Natural killer cell (primary cell): ENCODE results near the gene PEPD. TPM values are rescaled to one million over a fixed set of nuclear protein-coding genes. Genes with fewer than 3 reads are reported as not detected.
A peak's percentile ranks its signal among the peaks of the same experiment; 100 is the strongest.

Source experiments
- ATAC-seq, 3 donors: fragments of 150-1000 bp in 2 of 3; fragments of 200-7000 bp in 1 of 3; cut with Tn5 transposase; 1 replicate in 1 of 3; 2 replicates in 2 of 3; pipeline ENCODE4 v1.10.0; 2021; ENCODE audit warnings: mild to moderate bottlenecking in 2 of 3, moderate library complexity in 2 of 3
- DNase-seq, 2 donors: peaks; one replicate each; pipeline versions ENCODE4 v3.0.0 to v3.0.0-alpha.2; 2013 to 2021; ENCODE audit warnings: mixed read lengths in 1 of 2
- H3K27ac ChIP-seq: one replicate; pipeline ENCODE4 v1.5.1; 2013; ENCODE audit warnings: mild to moderate bottlenecking, low read length
- H3K27me3 ChIP-seq: one replicate; pipeline ENCODE4 v1.6.1; 2013; ENCODE audit warnings: low read length; ENCODE audit not compliant: control insufficient read depth, insufficient read depth
- H3K36me3 ChIP-seq: one replicate; pipeline ENCODE4 v1.6.1; 2013; ENCODE audit warnings: low read length; ENCODE audit not compliant: control insufficient read depth, insufficient read depth
- H3K4me1 ChIP-seq: one replicate; pipeline ENCODE4 v1.6.1; 2013; ENCODE audit warnings: low read length; ENCODE audit not compliant: control insufficient read depth, insufficient read depth
- H3K4me3 ChIP-seq: one replicate; pipeline ENCODE4 v1.5.1; 2013; ENCODE audit warnings: low read length
- H3K9me3 ChIP-seq: one replicate; pipeline ENCODE4 v1.6.1; 2013; ENCODE audit warnings: low read length; ENCODE audit not compliant: control insufficient read depth, insufficient read depth
- H3K27ac Mint-ChIP-seq, 2 donors: one replicate each; pipeline ENCODE4 v1.8.0; 2022; ENCODE audit warnings: mild to moderate bottlenecking in 2 of 2, mixed read lengths in 2 of 2, moderate library complexity in 1 of 2
- H3K27me3 Mint-ChIP-seq, 2 donors: one replicate each; pipeline ENCODE4 v1.8.0; 2022; ENCODE audit warnings: low read depth in 2 of 2, mixed read lengths in 2 of 2
- H3K36me3 Mint-ChIP-seq: one replicate; pipeline ENCODE4 v1.8.0; 2022; ENCODE audit warnings: mixed read lengths
- H3K4me1 Mint-ChIP-seq, 2 donors: one replicate each; pipeline ENCODE4 v1.8.0; 2022; ENCODE audit warnings: mixed read lengths in 2 of 2
- H3K4me3 Mint-ChIP-seq: one replicate; pipeline ENCODE4 v1.8.0; 2022; ENCODE audit warnings: mild to moderate bottlenecking, moderate library complexity, mixed read lengths
- H3K9me3 Mint-ChIP-seq, 2 donors: one replicate each; pipeline ENCODE4 v1.8.0; 2022; ENCODE audit warnings: mixed read lengths in 2 of 2
- CTCF ChIP-seq: fragments of 200-600 bp; IDR thresholded peaks from one replicate; pipeline ENCODE4 v1.8.0; 2022; ENCODE audit warnings: antibody characterized with exemption
- WGBS: methylation state at CpG from one replicate; pipeline ENCODE4 v1.1.7; 2013; ENCODE audit warnings: missing lambda C conversion rate; ENCODE audit not compliant: insufficient coverage; 5-methylcytosine and 5-hydroxymethylcytosine counted together
- intact Hi-C: fragments of 100-400 bp; cut with micrococcal nuclease; formaldehyde crosslinking; loops from one replicate; pipeline ENCODE4 v1.14.2; 2022
- total RNA-seq, 4 donors: library from RNA; stranded (reverse); fragments of 120-200 nt in 1 of 4; gene quantifications; one replicate each; pipeline versions ENCODE4 v1.2.3 to v1.2.4, GENCODE V29; 2013 to 2022

Gene PEPD
- total RNA-seq, 3 donors from 2014 or later (not counting 1 experiment from before 2014, with no cell fraction given), result 33.9 to 42.2 (median 40.9) TPM

GRCh38 chr19:33458171-33458633 lies 63.4 kb downstream of the PEPD start:
- no peaks in the 10 kb centered on the region for H3K27me3 ChIP-seq
- Mint-ChIP-seq H3K9me3 (no peaks in the 10 kb centered on the region), H3K27ac (no peak overlapping the region), H3K36me3 (no peaks in the 10 kb centered on the region), H3K4me3 (no peak overlapping the region), H3K27me3 (no peaks in the 10 kb centered on the region), H3K4me1 (no peaks in the 10 kb centered on the region)
- no peak overlapping the region for H3K4me3 ChIP-seq
- DNase-seq (no peak), ATAC-seq (peak in 1 of 3 donors; percentile 20)
- intact Hi-C loops, result no loop called here
- 97% methylated on average over 8 of the region's 8 CpGs for WGBS
- no peak overlapping the region for H3K27ac ChIP-seq
- no peak for TF ChIP-seq CTCF
- H3K4me1 ChIP-seq, result no peaks in the 10 kb centered on the region
- H3K9me3 ChIP-seq, result no peaks in the 10 kb centered on the region
- peaks cover 4% of the 10 kb centered on the region for H3K36me3 ChIP-seq

- Mint-ChIP-seq H3K27ac (no peak overlapping the region), H3K36me3 (no peaks in the 10 kb centered on the region), H3K4me3 (no peak overlapping the region), H3K27me3 (no peaks in the 10 kb centered on the region), H3K9me3 (no peaks in the 10 kb centered on the region), H3K4me1 (no peaks in the 10 kb centered on the region)
- no peak for TF ChIP-seq CTCF
- no peaks in the 10 kb centered on the region for H3K27me3 ChIP-seq
- ATAC-seq (no peak), DNase-seq (no peak)
- H3K4me1 ChIP-seq, result no peaks in the 10 kb centered on the region
- intact Hi-C loops, result no loop called here
- 95% methylated on average over 10 of the region's 10 CpGs for WGBS
- H3K27ac ChIP-seq, result no peak overlapping the region
- H3K9me3 ChIP-seq, result no peaks in the 10 kb centered on the region
- H3K36me3 ChIP-seq, result no peaks in the 10 kb centered on the region
- H3K4me3 ChIP-seq, result no peak overlapping the region
Measured at GRCh38 chr19:33456845-33457220, 64.8 kb downstream of the PEPD start.

GRCh38 chr19:33456076-33456844 lies 65.3 kb downstream of the PEPD start:
- ATAC-seq (peak in 1 of 3 donors; percentile 10), DNase-seq (no peak)
- no peak for TF ChIP-seq CTCF
- WGBS, result 89% methylated on average over 11 of the region's 11 CpGs
- intact Hi-C loops, result no loop called here
- no peak overlapping the region for H3K4me3 Mint-ChIP-seq
- H3K9me3 Mint-ChIP-seq, result no peaks in the 10 kb centered on the region
- no peak overlapping the region for H3K27ac ChIP-seq
- H3K27me3 ChIP-seq, result no peaks in the 10 kb centered on the region
- H3K27me3 Mint-ChIP-seq, result no peaks in the 10 kb centered on the region
- H3K4me3 ChIP-seq, result no peak overlapping the region
- H3K4me1 Mint-ChIP-seq, result no peaks in the 10 kb centered on the region
- H3K9me3 ChIP-seq, result no peaks in the 10 kb centered on the region
- no peak overlapping the region for H3K27ac Mint-ChIP-seq
- H3K36me3 Mint-ChIP-seq, result no peaks in the 10 kb centered on the region
- no peaks in the 10 kb centered on the region for H3K36me3 ChIP-seq
- no peaks in the 10 kb centered on the region for H3K4me1 ChIP-seq

- no peaks in the 10 kb centered on the region for H3K9me3 Mint-ChIP-seq
- Histone ChIP-seq H3K27me3 (no peaks in the 10 kb centered on the region), H3K4me3 (no peak overlapping the region), H3K4me1 (no peaks in the 10 kb centered on the region), H3K9me3 (no peaks in the 10 kb centered on the region), H3K27ac (no peak overlapping the region), H3K36me3 (no peaks in the 10 kb centered on the region)
- no peaks in the 10 kb centered on the region for H3K4me1 Mint-ChIP-seq
- TF ChIP-seq CTCF, result no peak
- H3K27ac Mint-ChIP-seq, result no peak overlapping the region
- no peaks in the 10 kb centered on the region for H3K27me3 Mint-ChIP-seq
- ATAC-seq, result no peak
- intact Hi-C loops, result no loop called here
- DNase-seq, result no peak
- no peaks in the 10 kb centered on the region for H3K36me3 Mint-ChIP-seq
- 90% methylated on average over 3 of the region's 3 CpGs for WGBS
- no peak overlapping the region for H3K4me3 Mint-ChIP-seq
Measured at GRCh38 chr19:33453265-33453664, 68.3 kb downstream of the PEPD start.
